ENCODE measurements around the gene STMN1.

GRCh38 chr1:25914074-25914995 lies 8.1 kb upstream of the STMN1 start:
- no peak for TF ChIP-seq CTCF (IDR thresholded peaks at IDR 0.05)
- no peak for TF ChIP-seq POLR2A (IDR thresholded peaks at IDR 0.05)
- TF ChIP-seq POLR2AphosphoS5 (IDR thresholded peaks at IDR 0.05) = no peak
